Activated CD8-positive, alpha-beta memory T cell treated with anti-CD3 and anti-CD28 coated beads for 36 hours (primary cell): Measurements from ENCODE around the gene NR5A1. TPM values are rescaled to one million over a fixed set of nuclear protein-coding genes. Genes with fewer than 3 reads are reported as not detected.

Source experiments
- CTCF ChIA-PET: fragments of 350-600 bp; sonication (Branson Sonifier 250); formaldehyde crosslinking; loops from one replicate; lab custom pipeline; 2021; ENCODE audit warnings: antibody characterized with exemption; lab: Charles Lee
- POLR2A ChIA-PET: fragments of 350-600 bp; sonication (Branson Sonifier 250); formaldehyde crosslinking; loops from one replicate; lab custom pipeline; 2021; ENCODE audit warnings: antibody characterized with exemption; lab: Charles Lee
- total RNA-seq, 2 experiments: library from RNA; stranded (reverse); gene quantifications; one replicate each; pipeline ENCODE4 v1.2.3, GENCODE V29; 2021

NR5A1 gene
- not detected for total RNA-seq

- POLR2A ChIA-PET, result no interaction called here
- CTCF ChIA-PET, result no interaction called here
These were observed at the start of gene NR5A1 for GRCh38 chr9:124506931-124507879. Gene NR5A1, minus strand, starts transcription at chr9:124507399. Its CDS starts 4,004 bp downstream, at chr9:124503395.

GRCh38 chr9:124555043-124555442, 47.8 kb upstream of the NR5A1 start:
- POLR2A ChIA-PET, result no interaction called here
- CTCF ChIA-PET, result interaction anchor here (1.2 kb wide), 1 partner anchor 18 kb away, joined by 4 read pairs; no protein-coding TSS in a partner anchor

GRCh38 chr9:124553738-124554137, 46.5 kb upstream of the NR5A1 start:
- CTCF ChIA-PET, result no interaction called here
- POLR2A ChIA-PET, result no interaction called here

GRCh38 chr9:124552273-124552605, 45.0 kb upstream of the NR5A1 start:
- ChIA-PET CTCF (interaction anchor here (0.5 to 0.7 kb wide), 2 partner anchors 159 to 418 kb away, joined by 3 read pairs; no protein-coding TSS in a partner anchor), POLR2A (no interaction called here)

- CTCF ChIA-PET, result interaction anchor here (0.6 to 1.4 kb wide), 4 partner anchors 15 to 302 kb away, joined by 3 read pairs; partner anchors contain the start of gene WDR38
- POLR2A ChIA-PET, result no interaction called here
These were observed 44.5 kb upstream of the NR5A1 start for GRCh38 chr9:124551472-124552272.

GRCh38 chr9:124550072-124550471, 42.9 kb upstream of the NR5A1 start:
- POLR2A ChIA-PET, result no interaction called here
- CTCF ChIA-PET, result interaction anchor here (0.6 kb wide), 1 partner anchor 369 kb away, joined by 3 read pairs; no protein-coding TSS in a partner anchor

- POLR2A ChIA-PET, result no interaction called here
- CTCF ChIA-PET, result no interaction called here
These were observed 41.8 kb upstream of the NR5A1 start for GRCh38 chr9:124549016-124549415.

- CTCF ChIA-PET, result no interaction called here
- POLR2A ChIA-PET, result no interaction called here
These were observed 37.3 kb upstream of the NR5A1 start for GRCh38 chr9:124544535-124544934.

- POLR2A ChIA-PET, result no interaction called here
- CTCF ChIA-PET, result no interaction called here
These were observed 34.6 kb upstream of the NR5A1 start for GRCh38 chr9:124541824-124542223.

- POLR2A ChIA-PET, result no interaction called here
- CTCF ChIA-PET, result interaction anchor here (1.3 to 1.4 kb wide), 2 partner anchors 65 to 116 kb away, joined by 4 read pairs; no protein-coding TSS in a partner anchor
These were observed 30.7 kb upstream of the NR5A1 start for GRCh38 chr9:124537926-124538325.

GRCh38 chr9:124535846-124536245, 28.6 kb upstream of the NR5A1 start:
- ChIA-PET POLR2A (no interaction called here), CTCF (interaction anchor here (1.2 to 2.3 kb wide), 3 partner anchors 15 to 409 kb away, joined by 3 to 8 read pairs (median 4); no protein-coding TSS in a partner anchor)

GRCh38 chr9:124532897-124533296, 25.7 kb upstream of the NR5A1 start:
- POLR2A ChIA-PET, result no interaction called here
- CTCF ChIA-PET, result no interaction called here

GRCh38 chr9:124531115-124531514, 23.9 kb upstream of the NR5A1 start:
- POLR2A ChIA-PET, result no interaction called here
- CTCF ChIA-PET, result no interaction called here

GRCh38 chr9:124530246-124530645, 23.0 kb upstream of the NR5A1 start:
- ChIA-PET CTCF (no interaction called here), POLR2A (no interaction called here)

- CTCF ChIA-PET, result no interaction called here
- POLR2A ChIA-PET, result no interaction called here
These were observed 20.6 kb upstream of the NR5A1 start for GRCh38 chr9:124527781-124528180.

GRCh38 chr9:124526174-124526573, 19.0 kb upstream of the NR5A1 start:
- CTCF ChIA-PET, result no interaction called here
- POLR2A ChIA-PET, result no interaction called here

GRCh38 chr9:124522121-124523098, 15.2 kb upstream of the NR5A1 start:
- ChIA-PET CTCF (no interaction called here), POLR2A (no interaction called here)

GRCh38 chr9:124521142-124521541, 13.9 kb upstream of the NR5A1 start:
- POLR2A ChIA-PET, result no interaction called here
- CTCF ChIA-PET, result no interaction called here

- ChIA-PET CTCF (no interaction called here), POLR2A (no interaction called here)
These were observed 13.0 kb upstream of the NR5A1 start for GRCh38 chr9:124520206-124520596.
